ENCODE results near the gene NAT16. TPM values are rescaled to one million over a fixed set of nuclear protein-coding genes. Genes with fewer than 3 reads are reported as not detected.

The NAT16 gene
- total and polyA plus RNA-seq, 2 of the 8 experiments (the other 6 are each of a cell fraction or from before 2014, with no cell fraction given): 0.26 to 0.84 TPM

DNA sequence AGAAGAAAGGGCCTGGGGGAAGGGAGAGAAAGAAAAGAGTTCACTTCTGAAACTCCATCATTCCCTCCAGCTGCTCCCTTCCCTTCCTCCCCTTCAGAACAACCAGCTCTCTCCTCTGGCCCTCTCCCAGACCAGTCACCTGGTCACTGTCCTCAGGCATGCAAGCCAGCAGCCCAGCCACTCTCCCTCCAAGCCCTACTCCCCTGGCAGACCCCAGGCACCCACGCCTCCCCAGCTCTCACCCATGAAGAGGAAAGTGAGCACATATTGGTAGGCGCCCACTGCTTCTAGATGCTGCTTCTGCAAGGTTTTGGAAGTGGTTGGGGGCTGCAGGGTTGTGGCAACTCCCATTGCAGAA lies 20.4 kb upstream of the NAT16 start:
- H3K27ac ChIP-seq (ENCODE audit: low read depth, low read length): no peak overlapping the region
- no peak for FAIRE-seq
- H3K36me3 ChIP-seq (ENCODE audit: control insufficient read depth in 2 of 4, insufficient read depth in 4 of 4, low read length in 3 of 4): no peaks in the 10 kb centered on the region
- ChIA-PET POLR2A (ENCODE audit: partially characterized antibody) (interaction anchor here (0.6 to 2.0 kb wide), 13 partner anchors 11 to 266 kb away, joined by 3 to 6 read pairs (median 4); partner anchors contain the start of genes NAT16 and TRIM56), CTCF (ENCODE audit: partially characterized antibody) (interaction anchor here (0.6 to 12.3 kb wide), 12 partner anchors 8 to 562 kb away, joined by 3 to 168 read pairs (median 5); no protein-coding TSS in a partner anchor)
- H4K91ac ChIP-seq (replicated peaks; ENCODE audit: insufficient read length, low read length): peak overlapping the region; percentile 12
- no peaks in the 10 kb centered on the region for H3K79me2 ChIP-seq (ENCODE audit: control insufficient read depth in 1 of 2, insufficient read depth in 2 of 2, low read length in 2 of 2)
- H2BK5ac ChIP-seq (ENCODE audit: low read depth, low read length): peak overlapping the region; percentile 20; the same call in 1 of the 2 replicates
- no peaks in the 10 kb centered on the region for H3K9me3 ChIP-seq (ENCODE audit: insufficient read depth in 2 of 2, low read depth in 1 of 2, low read length in 1 of 2)
- H2AFZ ChIP-seq (ENCODE audit: low read length): no peak overlapping the region
- WGBS, 2 experiments (ENCODE audit: extremely low coverage in 1 of 2, insufficient coverage in 1 of 2, insufficient read length in 1 of 2, insufficient replicate concordance in 2 of 2, low coverage in 1 of 2, low lambda C conversion rate in 2 of 2, missing lambda C conversion rate in 1 of 2): 67% methylated on average over 2 of the region's 2 CpGs; no CpG with 5 or more reads in 1 of the 2 experiments
- DNase-seq (ENCODE audit: low read depth in 1 of 2, low spot score in 2 of 2): no peak
- H3K4me2 ChIP-seq (ENCODE audit: insufficient read depth in 1 of 2, low read depth in 2 of 2, low read length in 2 of 2): peak overlapping the region; percentile 39 to 59; a peak in 3 of 4 replicates
- no peak overlapping the region for H3K56ac ChIP-seq (replicated peaks; ENCODE audit: insufficient read length, low read depth, low read length)
- H2BK120ac ChIP-seq (replicated peaks; ENCODE audit: low read depth, low read length): no peak overlapping the region
- peak overlapping the region; percentile 56; the same call in 1 of the 2 replicates for H3K18ac ChIP-seq (ENCODE audit: extremely low read depth, low read length)
- no peak overlapping the region for H3K4ac ChIP-seq (replicated peaks; ENCODE audit: insufficient read length, low read depth, low read length)
- no peak overlapping the region for H3K14ac ChIP-seq (ENCODE audit: insufficient read length)
- no peak overlapping the region for H3K9ac ChIP-seq (replicated peaks in 1 of 4; ENCODE audit: extremely low read depth in 1 of 4, low read depth in 3 of 4, low read length in 3 of 4)
- H2BK12ac ChIP-seq (ENCODE audit: low read depth, low read length): peak overlapping the region; percentile 52; the same call in 1 of the 2 replicates
- H4K5ac ChIP-seq (ENCODE audit: insufficient read length, low read depth, low read length): no peak overlapping the region
- peak overlapping the region in 1 of 4 experiments; percentile 60; a peak in 1 of 8 replicates for H3K4me3 ChIP-seq (ENCODE audit: extremely low read depth in 1 of 4, insufficient read depth in 2 of 4, low read depth in 3 of 4, low read length in 4 of 4)
- peak overlapping the region; percentile 77; the same call in 1 of the 2 replicates for H2BK20ac ChIP-seq (ENCODE audit: low read length)
- H3K79me1 ChIP-seq (ENCODE audit: low read depth, low read length): no peaks in the 10 kb centered on the region
- no peak overlapping the region for H2AK5ac ChIP-seq (ENCODE audit: low read depth, low read length)
- no peak overlapping the region for H4K8ac ChIP-seq (ENCODE audit: extremely low read depth, insufficient read depth, low read length)
- H2BK15ac ChIP-seq (ENCODE audit: low read length): no peak overlapping the region
- H3K23me2 ChIP-seq (ENCODE audit: low read depth, low read length): peaks cover 8% of the 10 kb centered on the region; the same call in 1 of the 2 replicates
- H3K4me1 ChIP-seq (replicated peaks in 1 of 4; ENCODE audit: control insufficient read depth in 3 of 4, insufficient read depth in 4 of 4, low read length in 3 of 4): peaks cover 5 to 20% (median 13%) of the 10 kb centered on the region in 4 experiments
- H4K20me1 ChIP-seq (replicated peaks in 1 of 2; ENCODE audit: control insufficient read depth in 1 of 2, insufficient read depth in 2 of 2, low read length in 2 of 2): no peaks in the 10 kb centered on the region
- H3K27me3 ChIP-seq (replicated peaks in 1 of 4; ENCODE audit: control insufficient read depth in 3 of 4, extremely low read depth in 1 of 4, insufficient read depth in 3 of 4, low read length in 3 of 4): peaks cover 0 to 16% (median 9%) of the 10 kb centered on the region in 4 experiments; a peak in 5 of 7 replicates
- no peak overlapping the region for H3K23ac ChIP-seq (ENCODE audit: insufficient read length)

All from H1 (cell line).